H9 (cell line): ENCODE data around the gene PRR11. TPM values are rescaled to one million over a fixed set of nuclear protein-coding genes. Genes with fewer than 3 reads are reported as not detected.

Experiments
- DNase-seq: peaks from one replicate; pipeline ENCODE4 v3.0.0-alpha.2; 2017
- H2AFZ ChIP-seq: one replicate; pipeline ENCODE4 v1.6.1; 2013; ENCODE audit warnings: mild to moderate bottlenecking, low read length, control low read depth, moderate library complexity
- H2AK5ac ChIP-seq: 2 replicates; pipeline ENCODE4 v1.6.1; 2013; ENCODE audit warnings: low read length, control low read depth, mixed read lengths; ENCODE audit not compliant: insufficient read length
- H2BK120ac ChIP-seq: one replicate; pipeline ENCODE4 v1.6.1; 2013; ENCODE audit warnings: low read depth, mild to moderate bottlenecking, low read length, control low read depth, inconsistent platforms; ENCODE audit not compliant: poor library complexity, severe bottlenecking
- H2BK12ac ChIP-seq: 2 replicates; pipeline ENCODE4 v1.6.1; 2013; ENCODE audit warnings: low read length, control low read depth, mixed read lengths, low read depth; ENCODE audit not compliant: insufficient read length
- H2BK15ac ChIP-seq: 2 replicates; pipeline ENCODE4 v1.6.1; 2013; ENCODE audit warnings: low read depth, low read length, control low read depth
- H2BK20ac ChIP-seq: one replicate; pipeline ENCODE4 v1.6.1; 2013; ENCODE audit warnings: low read depth, mild to moderate bottlenecking, low read length, control low read depth, inconsistent platforms; ENCODE audit not compliant: poor library complexity, severe bottlenecking
- H2BK5ac ChIP-seq: 2 replicates; pipeline ENCODE4 v1.6.1; 2013; ENCODE audit warnings: low read length, control low read depth, mixed read lengths; ENCODE audit not compliant: insufficient read length
- H3K14ac ChIP-seq: 2 replicates; pipeline ENCODE4 v1.6.1; 2013; ENCODE audit warnings: low read length, control low read depth; ENCODE audit not compliant: insufficient read depth
- H3K18ac ChIP-seq: 2 replicates; pipeline ENCODE4 v1.6.1; 2013; ENCODE audit warnings: low read depth, mild to moderate bottlenecking, mixed read lengths, low read length, control low read depth; ENCODE audit not compliant: insufficient read length
- H3K23ac ChIP-seq: 2 replicates; pipeline ENCODE4 v1.6.1; 2013; ENCODE audit warnings: low read length, control low read depth, mixed read lengths, low read depth; ENCODE audit not compliant: insufficient read length
- H3K23me2 ChIP-seq: 2 replicates; pipeline ENCODE4 v1.6.1; 2013; ENCODE audit warnings: low read depth, mild to moderate bottlenecking, mixed read lengths, low read length, control low read depth; ENCODE audit not compliant: insufficient read length, poor library complexity, severe bottlenecking
- H3K27ac ChIP-seq: 2 replicates; pipeline ENCODE4 v1.5.1; 2013; ENCODE audit warnings: low read length, control low read depth, mixed read lengths, low read depth; ENCODE audit not compliant: insufficient read length
- H3K27me3 ChIP-seq: 2 replicates; pipeline ENCODE4 v1.6.1; 2013; ENCODE audit warnings: low read length, control low read depth, inconsistent platforms; ENCODE audit not compliant: insufficient read depth
- H3K4ac ChIP-seq: 2 replicates; pipeline ENCODE4 v1.6.1; 2013; ENCODE audit warnings: low read depth, mild to moderate bottlenecking, control low read depth, inconsistent platforms, low read length, moderate library complexity
- H3K4me1 ChIP-seq: 2 replicates; pipeline ENCODE4 v1.6.1; 2013; ENCODE audit warnings: low read length, control low read depth, inconsistent platforms; ENCODE audit not compliant: insufficient read depth
- H3K4me2 ChIP-seq: 2 replicates; pipeline ENCODE4 v1.6.1; 2013; ENCODE audit warnings: low read length, control low read depth, mixed read lengths; ENCODE audit not compliant: insufficient read length, insufficient read depth
- H3K56ac ChIP-seq: 2 replicates; pipeline ENCODE4 v1.6.1; 2013; ENCODE audit warnings: low read depth, mild to moderate bottlenecking, mixed read lengths, low read length, control low read depth; ENCODE audit not compliant: insufficient read length
- H3K79me1 ChIP-seq: 2 replicates; pipeline ENCODE4 v1.6.1; 2013; ENCODE audit warnings: low read depth, mild to moderate bottlenecking, moderate library complexity, low read length, control low read depth, inconsistent platforms; ENCODE audit not compliant: insufficient read depth, poor library complexity, severe bottlenecking
- H3K79me2 ChIP-seq: 2 replicates; pipeline ENCODE4 v1.6.1; 2013; ENCODE audit warnings: low read length, control low read depth, inconsistent platforms; ENCODE audit not compliant: insufficient read depth
- H3K9ac ChIP-seq: 2 replicates; pipeline ENCODE4 v1.6.1; 2013; ENCODE audit warnings: low read length, control low read depth, mixed read lengths; ENCODE audit not compliant: insufficient read length; ENCODE audit errors: extremely low read depth
- H3K9me3 ChIP-seq: one replicate; pipeline ENCODE4 v1.6.1; 2013; ENCODE audit warnings: low read depth, low read length, inconsistent platforms; ENCODE audit not compliant: control insufficient read depth
- H3T11ph ChIP-seq: one replicate; pipeline ENCODE4 v1.6.1; 2013; ENCODE audit warnings: mild to moderate bottlenecking, low read length, control low read depth, inconsistent platforms
- H4K20me1 ChIP-seq: one replicate; pipeline ENCODE4 v1.6.1; 2013; ENCODE audit not compliant: control insufficient read depth, insufficient read length, insufficient read depth
- H4K5ac ChIP-seq: 2 replicates; pipeline ENCODE4 v1.6.1; 2013; ENCODE audit warnings: low read depth, mild to moderate bottlenecking, mixed read lengths, low read length, control low read depth; ENCODE audit not compliant: insufficient read length
- H4K8ac ChIP-seq: replicated peaks from 2 replicates; pipeline ENCODE4 v1.6.1; 2013; ENCODE audit warnings: low read length, control low read depth, mixed read lengths, low read depth; ENCODE audit not compliant: insufficient read length
- H4K91ac ChIP-seq: 2 replicates; pipeline ENCODE4 v1.6.1; 2013; ENCODE audit warnings: low read depth, mild to moderate bottlenecking, moderate library complexity, mixed read lengths, low read length, control low read depth; ENCODE audit not compliant: insufficient read length
- H3K27ac Mint-ChIP-seq, 3 experiments: 2 replicates in 2 of 3; 3 replicates in 1 of 3; pipeline ENCODE4 v1.8.0; 2020 to 2021; ENCODE audit warnings: mixed read lengths in 3 of 3, mild to moderate bottlenecking in 1 of 3, moderate library complexity in 1 of 3
- H3K27me3 Mint-ChIP-seq: 2 replicates; pipeline ENCODE4 v1.8.0; 2021; ENCODE audit warnings: low read depth, mild to moderate bottlenecking, moderate library complexity, mixed read lengths
- H3K36me3 Mint-ChIP-seq, 3 experiments: 2 replicates in 2 of 3; 3 replicates in 1 of 3; pipeline ENCODE4 v1.8.0; 2020 to 2021; ENCODE audit warnings: low read depth in 3 of 3, mixed read lengths in 3 of 3; ENCODE audit not compliant: insufficient read depth in 1 of 3
- H3K4me1 Mint-ChIP-seq, 2 experiments: 2 replicates each; pipeline ENCODE4 v1.8.0; 2020; ENCODE audit warnings: mixed read lengths in 2 of 2
- H3K4me3 Mint-ChIP-seq, 2 experiments: 2 replicates in 1 of 2; 3 replicates in 1 of 2; pipeline ENCODE4 v1.8.0; 2020 to 2021; ENCODE audit warnings: mild to moderate bottlenecking in 2 of 2, mixed read lengths in 2 of 2, moderate library complexity in 1 of 2
- H3K9me3 Mint-ChIP-seq, 2 experiments: 2 replicates in 1 of 2; 3 replicates in 1 of 2; pipeline ENCODE4 v1.8.0; 2020; ENCODE audit warnings: mild to moderate bottlenecking in 2 of 2, mixed read lengths in 2 of 2, moderate library complexity in 1 of 2
- WGBS: extraction: QIAGEN DNeasy Blood & Tissue Kit; methylation state at CpG from one replicate; pipeline ENCODE4 v1.1.7; 2013; ENCODE audit warnings: missing lambda C conversion rate, low lambda C conversion rate, mixed read lengths; ENCODE audit not compliant: insufficient read length; ENCODE audit errors: extremely low coverage; 5-methylcytosine and 5-hydroxymethylcytosine counted together
- total RNA-seq: library from RNA; stranded (reverse); gene quantifications from 2 replicates; pipeline ENCODE4 v1.2.1, GENCODE V29; 2021
- TF ChIP-seq, protein P1 (sequence below): fragments of 200-600 bp; sonication (generic); conservative IDR thresholded peaks from 3 replicates; pipeline ENCODE4 v1.8.0; 2021; ENCODE audit warnings: antibody characterized with exemption, mild to moderate bottlenecking

The PRR11 gene
- total RNA-seq, 1 experiment from 2014 or later = 70.7 TPM

DNA sequence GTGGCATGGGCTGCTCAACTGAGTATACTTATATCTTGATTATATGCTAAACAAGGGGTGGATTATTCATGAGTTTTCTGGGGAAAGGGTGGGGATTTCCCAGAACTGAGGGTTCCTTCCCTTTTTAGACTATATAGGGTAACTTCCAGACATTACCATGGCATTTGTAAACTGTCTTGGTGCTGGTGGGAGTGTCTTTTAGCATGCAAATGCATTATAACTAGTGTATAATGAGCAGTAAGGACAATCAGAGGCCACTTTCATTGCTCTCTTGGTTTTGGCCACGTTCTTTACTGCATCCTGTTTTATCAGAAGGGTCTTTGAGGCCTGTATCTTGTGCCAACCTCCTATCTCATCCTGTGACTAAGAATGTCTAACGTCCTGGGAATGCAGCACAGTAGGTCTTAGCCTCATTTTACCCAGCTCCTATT lies 12.0 kb downstream of the PRR11 start:
- no peak overlapping the region for H3K27ac ChIP-seq
- no peak overlapping the region for H3K4ac ChIP-seq

More for the DNA sequence above, 12.0 kb downstream of the PRR11 start:
- TF ChIP-seq, protein P1, sequence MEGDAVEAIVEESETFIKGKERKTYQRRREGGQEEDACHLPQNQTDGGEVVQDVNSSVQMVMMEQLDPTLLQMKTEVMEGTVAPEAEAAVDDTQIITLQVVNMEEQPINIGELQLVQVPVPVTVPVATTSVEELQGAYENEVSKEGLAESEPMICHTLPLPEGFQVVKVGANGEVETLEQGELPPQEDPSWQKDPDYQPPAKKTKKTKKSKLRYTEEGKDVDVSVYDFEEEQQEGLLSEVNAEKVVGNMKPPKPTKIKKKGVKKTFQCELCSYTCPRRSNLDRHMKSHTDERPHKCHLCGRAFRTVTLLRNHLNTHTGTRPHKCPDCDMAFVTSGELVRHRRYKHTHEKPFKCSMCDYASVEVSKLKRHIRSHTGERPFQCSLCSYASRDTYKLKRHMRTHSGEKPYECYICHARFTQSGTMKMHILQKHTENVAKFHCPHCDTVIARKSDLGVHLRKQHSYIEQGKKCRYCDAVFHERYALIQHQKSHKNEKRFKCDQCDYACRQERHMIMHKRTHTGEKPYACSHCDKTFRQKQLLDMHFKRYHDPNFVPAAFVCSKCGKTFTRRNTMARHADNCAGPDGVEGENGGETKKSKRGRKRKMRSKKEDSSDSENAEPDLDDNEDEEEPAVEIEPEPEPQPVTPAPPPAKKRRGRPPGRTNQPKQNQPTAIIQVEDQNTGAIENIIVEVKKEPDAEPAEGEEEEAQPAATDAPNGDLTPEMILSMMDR = no peak
- H2AK5ac ChIP-seq = no peak overlapping the region
- H4K91ac ChIP-seq = no peak overlapping the region
- Mint-ChIP-seq H3K4me3 (no peak overlapping the region), H3K9me3 (no peaks in the 10 kb centered on the region), H3K36me3 (peaks cover 10 to 29% (median 28%) of the 10 kb centered on the region in 3 experiments; a peak in 6 of 7 replicates), H3K4me1 (peaks cover 4 to 6% of the 10 kb centered on the region in 2 experiments; a peak in 2 of 4 replicates), H3K27me3 (no peaks in the 10 kb centered on the region), H3K27ac (peak overlapping the region in 1 of 3 experiments; percentile 70; a peak in 2 of 7 replicates)
- no peaks in the 10 kb centered on the region for H3K23me2 ChIP-seq
- no peak overlapping the region for H2AFZ ChIP-seq
- no CpG with 5 or more reads among the region's 2 CpGs for WGBS
- H2BK15ac ChIP-seq = no peak overlapping the region
- peaks cover 5% of the 10 kb centered on the region for H3K79me1 ChIP-seq
- no peak for DNase-seq
- H2BK20ac ChIP-seq = no peak overlapping the region
- H2BK5ac ChIP-seq = no peak overlapping the region
- H3K14ac ChIP-seq = no peak overlapping the region
- H3K23ac ChIP-seq = no peak overlapping the region
- H3K9ac ChIP-seq = no peak overlapping the region
- no peak overlapping the region for H3T11ph ChIP-seq
- H3K4me2 ChIP-seq = no peak overlapping the region
- no peaks in the 10 kb centered on the region for H3K27me3 ChIP-seq
- no peaks in the 10 kb centered on the region for H4K20me1 ChIP-seq
- no peak overlapping the region for H3K56ac ChIP-seq
- H3K79me2 ChIP-seq = peaks cover 3% of the 10 kb centered on the region; the same call in 1 of the 2 replicates
- no peaks in the 10 kb centered on the region for H3K4me1 ChIP-seq
- no peaks in the 10 kb centered on the region for H3K9me3 ChIP-seq
- no peak overlapping the region for H2BK120ac ChIP-seq
- H4K5ac ChIP-seq = no peak overlapping the region
- H3K18ac ChIP-seq = no peak overlapping the region
- no peak overlapping the region for H2BK12ac ChIP-seq
- no peak overlapping the region for H4K8ac ChIP-seq
